ENCODE measurements around the gene RBM10. TPM values are rescaled to one million over a fixed set of nuclear protein-coding genes. Genes with fewer than 3 reads are reported as not detected.
"Not testable (repeated sequence)": the region's sequence is repeated elsewhere in the genome, so short reads cannot be mapped to it uniquely, and the experiment has no call there.

The RBM10 gene
- total RNA-seq (ENCODE audit: low replicate concordance) = 46.7 and 61.9 TPM in 2 replicates
- long read RNA-seq, partial matches to known transcripts = 16 of 36 reads
- long read RNA-seq, other reads (novel, unspliced or antisense) = 13 of 36 reads

- H3K4me1 Mint-ChIP-seq (ENCODE audit: unreplicated experiment) = no peaks in the 10 kb centered on the region
- no peaks in the 10 kb centered on the region for H3K27me3 Mint-ChIP-seq
- H3K9me3 Mint-ChIP-seq = no peaks in the 10 kb centered on the region
- TF ChIP-seq CTCF (conservative IDR thresholded peaks at IDR 0.05) = peak; percentile 81
- DNase-seq (ENCODE audit: extremely low spot score, unreplicated experiment) = peak; percentile 92
- H3K4me3 Mint-ChIP-seq = peak within 1 kb of the TSS; percentile 98
- H3K36me3 Mint-ChIP-seq = peaks cover 10% of the 10 kb centered on the region
- H3K27ac Mint-ChIP-seq = peak within 1 kb of the TSS; percentile 99
Observed at GRCh38 chrX:47144626-47145394, at the start of gene RBM10, which contains the start of gene NDUFB11. RBM10 (plus strand) TSS chrX:47145221; CDS start chrX:47147482, 2,261 bp downstream. NDUFB11 (minus strand) TSS chrX:47144702; CDS start chrX:47144679, 23 bp downstream.

GRCh38 chrX:47097018-47097417 is 48.0 kb upstream of the RBM10 start:
- Mint-ChIP-seq H3K9me3 (no peaks in the 10 kb centered on the region), H3K27me3 (no peaks in the 10 kb centered on the region), H3K4me1 (ENCODE audit: unreplicated experiment) (no peaks in the 10 kb centered on the region), H3K36me3 (no peaks in the 10 kb centered on the region), H3K27ac (no peak overlapping the region), H3K4me3 (no peak overlapping the region)
- no peak for TF ChIP-seq CTCF (conservative IDR thresholded peaks at IDR 0.05)
- no peak for DNase-seq (ENCODE audit: extremely low spot score, unreplicated experiment)

- no peaks in the 10 kb centered on the region for H3K9me3 Mint-ChIP-seq
- H3K27me3 Mint-ChIP-seq = no peaks in the 10 kb centered on the region
- no peaks in the 10 kb centered on the region for H3K36me3 Mint-ChIP-seq
- TF ChIP-seq CTCF (conservative IDR thresholded peaks at IDR 0.05) = no peak
- no peak overlapping the region for H3K4me3 Mint-ChIP-seq
- DNase-seq (ENCODE audit: extremely low spot score, unreplicated experiment) = no peak
- H3K27ac Mint-ChIP-seq = no peak overlapping the region
- H3K4me1 Mint-ChIP-seq (ENCODE audit: unreplicated experiment) = no peaks in the 10 kb centered on the region
Observed at GRCh38 chrX:47098338-47099094, 46.5 kb upstream of the RBM10 start.

GRCh38 chrX:47101206-47101605 is 43.8 kb upstream of the RBM10 start:
- Mint-ChIP-seq H3K4me3 (no peak overlapping the region), H3K36me3 (no peaks in the 10 kb centered on the region), H3K27ac (no peak overlapping the region), H3K9me3 (peaks cover 4% of the 10 kb centered on the region), H3K4me1 (ENCODE audit: unreplicated experiment) (no peaks in the 10 kb centered on the region), H3K27me3 (no peaks in the 10 kb centered on the region)
- TF ChIP-seq CTCF (conservative IDR thresholded peaks at IDR 0.05) = no peak
- no peak for DNase-seq (ENCODE audit: extremely low spot score, unreplicated experiment)

GRCh38 chrX:47110936-47111615 is 33.9 kb upstream of the RBM10 start:
- H3K27me3 Mint-ChIP-seq; H3K4me1 Mint-ChIP-seq (ENCODE audit: unreplicated experiment); H3K9me3 Mint-ChIP-seq; H3K36me3 Mint-ChIP-seq; DNase-seq (ENCODE audit: extremely low spot score, unreplicated experiment); H3K27ac Mint-ChIP-seq; H3K4me3 Mint-ChIP-seq: not testable (repeated sequence)

Measured in type B pancreatic cell (in vitro differentiated cells).